LNCaP clone FGC (cell line): ENCODE results near the gene SIPA1L3.

Experiments used
- DNase-seq: peaks from one replicate; pipeline ENCODE4 v3.0.0-alpha.2; 2011; ENCODE audit warnings: low read depth
- H3K4me3 ChIP-seq: 2 replicates; pipeline ENCODE4 v1.5.1; 2011; ENCODE audit warnings: mild to moderate bottlenecking, low read depth, low read length, control low read depth
- TF ChIP-seq, protein P1 (sequence below): IDR thresholded peaks from 2 replicates; pipeline ENCODE4 v1.5.1; 2012; ENCODE audit warnings: mild to moderate bottlenecking; ENCODE audit not compliant: control insufficient read depth, insufficient read depth; ENCODE audit errors: extremely low read depth

Gene SIPA1L3

GRCh38 chr19:37874784-37875183 is 32.2 kb upstream of the SIPA1L3 start:
- TF ChIP-seq, protein P1, sequence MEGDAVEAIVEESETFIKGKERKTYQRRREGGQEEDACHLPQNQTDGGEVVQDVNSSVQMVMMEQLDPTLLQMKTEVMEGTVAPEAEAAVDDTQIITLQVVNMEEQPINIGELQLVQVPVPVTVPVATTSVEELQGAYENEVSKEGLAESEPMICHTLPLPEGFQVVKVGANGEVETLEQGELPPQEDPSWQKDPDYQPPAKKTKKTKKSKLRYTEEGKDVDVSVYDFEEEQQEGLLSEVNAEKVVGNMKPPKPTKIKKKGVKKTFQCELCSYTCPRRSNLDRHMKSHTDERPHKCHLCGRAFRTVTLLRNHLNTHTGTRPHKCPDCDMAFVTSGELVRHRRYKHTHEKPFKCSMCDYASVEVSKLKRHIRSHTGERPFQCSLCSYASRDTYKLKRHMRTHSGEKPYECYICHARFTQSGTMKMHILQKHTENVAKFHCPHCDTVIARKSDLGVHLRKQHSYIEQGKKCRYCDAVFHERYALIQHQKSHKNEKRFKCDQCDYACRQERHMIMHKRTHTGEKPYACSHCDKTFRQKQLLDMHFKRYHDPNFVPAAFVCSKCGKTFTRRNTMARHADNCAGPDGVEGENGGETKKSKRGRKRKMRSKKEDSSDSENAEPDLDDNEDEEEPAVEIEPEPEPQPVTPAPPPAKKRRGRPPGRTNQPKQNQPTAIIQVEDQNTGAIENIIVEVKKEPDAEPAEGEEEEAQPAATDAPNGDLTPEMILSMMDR: no peak
- H3K4me3 ChIP-seq: no peak overlapping the region
- DNase-seq: no peak

- no peak overlapping the region for H3K4me3 ChIP-seq
- TF ChIP-seq, protein P1: no peak
- DNase-seq: no peak
Measured at GRCh38 chr19:37876032-37876431, 31.0 kb upstream of the SIPA1L3 start.

DNA sequence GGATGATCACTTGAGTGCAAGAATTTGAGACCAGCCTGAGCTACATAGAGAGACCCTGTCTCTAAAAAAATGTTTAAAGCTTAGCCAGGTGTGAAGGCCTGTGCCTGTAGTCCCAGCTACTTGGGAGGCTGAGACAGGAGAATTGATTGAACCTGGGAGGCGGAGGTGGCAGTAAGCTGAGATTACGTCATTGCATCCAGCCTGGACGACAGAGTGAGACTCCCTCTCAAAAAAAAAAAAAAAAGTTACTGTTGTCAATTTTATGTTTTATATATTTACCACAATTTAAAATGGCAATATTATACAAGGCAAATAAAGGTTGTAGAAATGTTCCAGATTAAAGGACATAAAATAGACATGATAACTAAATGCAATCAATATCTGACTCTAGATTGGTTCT is 29.9 kb upstream of the SIPA1L3 start:
- DNase-seq: no peak
- TF ChIP-seq, protein P1: no peak
- no peak overlapping the region for H3K4me3 ChIP-seq

DNA sequence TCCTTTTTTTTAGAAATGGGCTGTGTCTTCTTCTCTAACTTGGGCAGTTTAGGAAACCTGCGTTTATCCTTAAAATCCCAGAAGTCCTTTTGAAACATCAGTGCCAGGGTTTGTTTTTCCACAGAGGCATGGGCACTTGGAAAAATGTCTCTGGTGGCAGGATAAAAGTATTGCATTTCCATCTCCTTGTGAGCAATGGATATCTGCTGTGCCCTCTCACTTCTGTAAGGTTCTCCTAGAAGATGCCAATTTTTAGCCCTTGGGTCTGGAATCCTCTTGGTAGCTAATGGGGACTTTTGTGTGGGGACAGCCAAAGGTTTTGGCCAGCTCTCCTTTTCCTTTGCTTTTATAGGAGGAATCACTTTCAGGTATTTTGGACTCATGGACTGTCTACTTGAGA is 21.6 kb upstream of the SIPA1L3 start:
- H3K4me3 ChIP-seq: no peak overlapping the region
- TF ChIP-seq, protein P1: no peak
- DNase-seq: no peak

- H3K4me3 ChIP-seq: no peak overlapping the region
- TF ChIP-seq, protein P1: no peak
- no peak for DNase-seq
Measured at GRCh38 chr19:37886571-37886970, 20.4 kb upstream of the SIPA1L3 start.

- TF ChIP-seq, protein P1: no peak
- DNase-seq: no peak
- no peak overlapping the region for H3K4me3 ChIP-seq
Measured at GRCh38 chr19:37893845-37894575, 13.0 kb upstream of the SIPA1L3 start.

- no peak overlapping the region for H3K4me3 ChIP-seq
- TF ChIP-seq, protein P1: no peak
- no peak for DNase-seq
Measured at GRCh38 chr19:37896180-37896579, 10.8 kb upstream of the SIPA1L3 start.
